Vagina (tissue), 2 donors: Measurements from ENCODE around the gene SCTR.

Source experiments
- CTCF ChIP-seq, 3 experiments: fragments of 450-650 bp in 2 of 3; fragments of 200-600 bp in 1 of 3; sonication (generic) in 1 of 3; IDR thresholded peaks; one replicate each; pipeline ENCODE4 v1.5.1; 2017 to 2019; ENCODE audit warnings: antibody characterized with exemption in 3 of 3, mild to moderate bottlenecking in 2 of 3, moderate library complexity in 2 of 3
- POLR2A ChIP-seq, 2 donors: fragments of 450-650 bp; IDR thresholded peaks; one replicate each; pipeline ENCODE4 v1.6.1; 2017; ENCODE audit warnings: antibody characterized with exemption in 2 of 2, mild to moderate bottlenecking in 2 of 2, moderate library complexity in 2 of 2

GRCh38 chr2:119417908-119418307 lies 106.4 kb downstream of the SCTR start:
- TF ChIP-seq CTCF (IDR thresholded peaks at IDR 0.05) (no peak), POLR2A (IDR thresholded peaks at IDR 0.05) (no peak)
